ENCODE measurements around the gene SRPRA. TPM values are rescaled to one million over a fixed set of nuclear protein-coding genes. Genes with fewer than 3 reads are reported as not detected.
"Not testable (repeated sequence)": the region's sequence is repeated elsewhere in the genome, so short reads cannot be mapped to it uniquely, and the experiment has no call there.

Gene SRPRA
- total RNA-seq, 4 donors from 2014 or later = 64.9 to 90.0 (median 80.4) TPM

DNA sequence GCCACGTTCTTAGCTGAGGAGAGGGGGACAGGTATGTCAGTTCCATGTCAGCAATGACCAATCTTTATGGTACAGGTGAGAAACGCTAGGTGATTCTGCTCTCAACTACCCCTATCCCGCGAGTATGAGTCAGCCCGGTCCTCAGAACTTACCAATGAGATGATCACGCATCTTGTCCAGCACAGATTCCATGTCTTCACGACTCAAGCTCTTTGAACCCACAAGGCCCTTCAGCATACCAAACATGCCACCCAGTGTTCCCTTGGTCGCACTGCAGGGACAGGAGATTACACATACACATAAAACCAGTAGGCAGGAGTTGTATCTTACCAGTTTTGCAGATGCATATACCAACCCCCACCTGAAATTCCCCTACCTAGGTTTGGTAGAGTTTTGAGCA lies 2.9 kb downstream of the SRPRA start:
- Histone ChIP-seq H3K36me3 (peaks cover 0 to 64% (median 44%) of the 10 kb centered on the region in 3 donors), H3K27me3 (no peaks in the 10 kb centered on the region), H3K4me3 (no peak overlapping the region), H3K27ac (no peak overlapping the region), H3K4me1 (peaks cover 0 to 30% (median 16%) of the 10 kb centered on the region in 4 donors), H3K9me3 (no peaks in the 10 kb centered on the region)
- WGBS, 2 donors = 80 to 86% methylated on average over 8 of the region's 8 CpGs
- no peak for DNase-seq (ENCODE audit: low spot score in 2 of 2)
- TF ChIP-seq, protein P1, sequence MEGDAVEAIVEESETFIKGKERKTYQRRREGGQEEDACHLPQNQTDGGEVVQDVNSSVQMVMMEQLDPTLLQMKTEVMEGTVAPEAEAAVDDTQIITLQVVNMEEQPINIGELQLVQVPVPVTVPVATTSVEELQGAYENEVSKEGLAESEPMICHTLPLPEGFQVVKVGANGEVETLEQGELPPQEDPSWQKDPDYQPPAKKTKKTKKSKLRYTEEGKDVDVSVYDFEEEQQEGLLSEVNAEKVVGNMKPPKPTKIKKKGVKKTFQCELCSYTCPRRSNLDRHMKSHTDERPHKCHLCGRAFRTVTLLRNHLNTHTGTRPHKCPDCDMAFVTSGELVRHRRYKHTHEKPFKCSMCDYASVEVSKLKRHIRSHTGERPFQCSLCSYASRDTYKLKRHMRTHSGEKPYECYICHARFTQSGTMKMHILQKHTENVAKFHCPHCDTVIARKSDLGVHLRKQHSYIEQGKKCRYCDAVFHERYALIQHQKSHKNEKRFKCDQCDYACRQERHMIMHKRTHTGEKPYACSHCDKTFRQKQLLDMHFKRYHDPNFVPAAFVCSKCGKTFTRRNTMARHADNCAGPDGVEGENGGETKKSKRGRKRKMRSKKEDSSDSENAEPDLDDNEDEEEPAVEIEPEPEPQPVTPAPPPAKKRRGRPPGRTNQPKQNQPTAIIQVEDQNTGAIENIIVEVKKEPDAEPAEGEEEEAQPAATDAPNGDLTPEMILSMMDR (IDR thresholded peaks at IDR 0.05) = no peak
- TF ChIP-seq POLR2A (IDR thresholded peaks at IDR 0.05) (no peak), EP300 (IDR thresholded peaks at IDR 0.05) (no peak)

DNA sequence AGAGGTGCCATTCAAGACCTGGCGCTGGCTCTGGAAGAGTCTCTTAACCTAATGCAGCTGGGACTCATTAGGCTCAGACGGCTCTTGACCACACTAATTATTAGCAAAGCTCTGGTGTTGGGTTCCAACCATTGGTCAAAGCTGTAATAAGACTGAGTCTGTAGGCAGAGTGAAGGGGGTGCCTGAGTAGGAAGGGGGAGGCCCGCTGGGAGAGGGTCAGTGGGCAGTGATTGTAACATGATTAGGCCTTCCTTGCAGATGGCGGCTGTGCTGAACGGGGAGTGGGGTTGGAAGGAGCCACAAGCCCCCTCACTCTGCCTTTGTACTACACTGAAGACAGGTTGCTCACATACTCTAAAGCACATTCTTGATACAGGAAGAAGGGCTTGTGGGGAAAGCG lies 5.2 kb downstream of the SRPRA start:
- no peaks in the 10 kb centered on the region for H3K27me3 ChIP-seq
- DNase-seq (ENCODE audit: low spot score in 2 of 2) = no peak
- peaks cover 0 to 28% (median 9%) of the 10 kb centered on the region in 4 donors for H3K4me1 ChIP-seq
- no peak overlapping the region for H3K4me3 ChIP-seq
- TF ChIP-seq POLR2A (IDR thresholded peaks at IDR 0.05) = no peak
- peaks cover 0 to 77% (median 44%) of the 10 kb centered on the region in 3 donors for H3K36me3 ChIP-seq
- no peak overlapping the region for H3K27ac ChIP-seq
- WGBS, 2 donors = 61 to 77% methylated on average over 6 of the region's 6 CpGs
- no peaks in the 10 kb centered on the region for H3K9me3 ChIP-seq

DNA sequence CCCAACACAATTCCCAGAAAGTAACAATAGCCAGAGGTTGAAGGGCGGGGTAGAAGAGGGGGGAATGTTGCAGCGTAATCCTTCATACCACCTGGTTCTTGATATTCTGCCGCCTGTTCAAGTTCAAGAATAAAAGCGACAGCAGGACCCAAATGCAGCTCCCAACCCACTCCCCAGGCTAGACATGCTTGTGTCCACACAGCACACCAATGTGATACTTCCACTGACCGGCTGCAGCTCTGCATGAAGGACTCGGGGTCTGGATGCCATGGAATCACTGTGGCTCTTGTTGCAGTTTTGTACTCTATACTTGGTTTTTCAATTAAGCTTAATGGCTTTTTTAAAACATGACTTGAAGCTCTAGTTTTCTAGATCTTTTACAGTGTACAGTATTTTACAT lies 6.5 kb downstream of the SRPRA start:
- Histone ChIP-seq H3K9me3 (no peaks in the 10 kb centered on the region), H3K4me3 (no peak overlapping the region), H3K27me3 (no peaks in the 10 kb centered on the region), H3K4me1 (peaks cover 0 to 18% (median under 1%) of the 10 kb centered on the region in 4 donors), H3K27ac (no peak overlapping the region), H3K36me3 (peaks cover 0 to 88% (median 44%) of the 10 kb centered on the region in 3 donors)
- TF ChIP-seq EP300 (IDR thresholded peaks at IDR 0.05) (no peak), POLR2A (IDR thresholded peaks at IDR 0.05) (no peak)
- TF ChIP-seq, protein P1 (IDR thresholded peaks at IDR 0.05) = no peak
- WGBS, 2 donors = 91 to 97% methylated on average over 6 of the region's 6 CpGs
- DNase-seq (ENCODE audit: low spot score in 2 of 2) = no peak

DNA sequence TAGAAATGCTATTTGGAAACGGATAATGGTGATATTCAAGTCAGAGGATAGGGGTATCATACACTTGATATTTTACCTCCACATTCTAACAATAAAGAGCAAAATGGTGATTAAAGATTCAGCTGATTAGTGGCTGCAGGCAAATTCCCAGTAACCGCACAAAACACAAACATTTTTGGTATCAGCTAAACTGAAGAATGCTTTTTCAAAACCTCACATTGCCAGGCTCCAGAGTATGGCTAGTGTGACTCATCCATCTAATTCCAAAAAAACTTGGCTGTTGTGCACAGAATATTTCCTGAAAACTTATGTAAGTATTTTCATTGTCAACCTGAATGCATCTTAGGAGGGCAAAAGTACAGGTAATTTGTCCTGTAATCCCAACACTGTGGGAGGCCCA lies 10.9 kb downstream of the SRPRA start:
- H3K36me3 ChIP-seq = peaks cover 0 to 80% (median 2%) of the 10 kb centered on the region in 3 donors
- no peak overlapping the region for H3K27ac ChIP-seq
- H3K9me3 ChIP-seq = no peaks in the 10 kb centered on the region
- no peaks in the 10 kb centered on the region for H3K27me3 ChIP-seq
- 72 to 85% methylated on average over 2 of the region's 2 CpGs for WGBS, 2 donors
- no peak for TF ChIP-seq EP300 (IDR thresholded peaks at IDR 0.05)
- no peak for TF ChIP-seq POLR2A (IDR thresholded peaks at IDR 0.05)
- TF ChIP-seq, protein P1 (IDR thresholded peaks at IDR 0.05) = no peak
- DNase-seq (ENCODE audit: low spot score in 2 of 2) = no peak
- peaks cover 0 to 12% (median 0%) of the 10 kb centered on the region in 4 donors for H3K4me1 ChIP-seq
- no peak overlapping the region for H3K4me3 ChIP-seq

DNA sequence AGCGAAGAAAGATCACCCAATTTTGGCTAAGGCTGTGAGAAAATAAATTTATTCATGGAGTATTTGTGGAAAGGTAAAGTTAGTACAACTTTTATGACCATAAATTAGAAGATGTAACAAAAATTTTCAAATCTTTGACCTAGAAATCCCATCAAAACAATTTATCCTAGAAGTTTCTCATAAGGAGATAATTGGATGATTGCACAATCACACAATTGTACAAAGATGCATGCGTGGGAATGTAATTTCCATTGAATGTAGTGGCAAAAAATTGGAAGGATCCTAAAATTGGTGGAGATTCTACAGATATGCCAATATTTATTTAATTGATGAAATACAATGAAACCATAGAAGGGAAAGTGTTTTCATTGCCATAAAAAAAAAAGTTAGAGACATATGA lies 11.6 kb downstream of the SRPRA start:
- Histone ChIP-seq H3K27me3 (no peaks in the 10 kb centered on the region), H3K4me1 (peaks cover 0 to 12% (median 0%) of the 10 kb centered on the region in 4 donors), H3K4me3 (no peak overlapping the region), H3K36me3 (peaks cover 0 to 80% (median 0%) of the 10 kb centered on the region in 3 donors), H3K9me3 (no peaks in the 10 kb centered on the region), H3K27ac (no peak overlapping the region)
- no peak for DNase-seq (ENCODE audit: low spot score in 2 of 2)
- WGBS, 2 donors = 86 to 95% methylated on average over 2 of the region's 2 CpGs
- TF ChIP-seq, protein P1 (IDR thresholded peaks at IDR 0.05) = no peak
- no peak for TF ChIP-seq EP300 (IDR thresholded peaks at IDR 0.05)
- no peak for TF ChIP-seq POLR2A (IDR thresholded peaks at IDR 0.05)

DNA sequence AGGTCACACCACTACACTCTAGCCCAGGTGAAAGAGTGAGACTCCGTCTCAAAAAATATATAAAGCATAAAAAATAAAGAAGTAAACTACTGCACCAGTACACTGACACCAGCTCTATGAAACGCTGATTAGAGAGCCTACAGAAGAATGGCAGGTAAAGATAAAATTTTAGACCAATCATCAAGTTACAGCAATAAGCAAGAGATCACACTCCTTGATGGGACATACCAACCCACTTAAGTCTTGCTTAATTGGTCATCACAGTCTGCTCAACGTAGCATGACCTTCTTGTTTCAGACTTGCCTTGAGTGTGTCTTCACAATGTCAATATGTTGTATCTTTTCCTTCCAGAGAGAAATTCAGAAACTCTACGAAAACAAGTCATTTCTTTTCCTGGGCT lies 12.5 kb downstream of the SRPRA start:
- DNase-seq (ENCODE audit: low spot score in 2 of 2) = no peak
- Histone ChIP-seq H3K27me3 (no peaks in the 10 kb centered on the region), H3K4me3 (no peak overlapping the region), H3K4me1 (peaks cover 0 to 12% (median 0%) of the 10 kb centered on the region in 4 donors), H3K9me3 (no peaks in the 10 kb centered on the region), H3K36me3 (peaks cover 0 to 72% (median 0%) of the 10 kb centered on the region in 3 donors), H3K27ac (no peak overlapping the region)
- TF ChIP-seq, protein P1 (IDR thresholded peaks at IDR 0.05) = no peak
- TF ChIP-seq POLR2A (IDR thresholded peaks at IDR 0.05) (no peak), EP300 (IDR thresholded peaks at IDR 0.05) (no peak)
- 88 to 90% methylated on average over 4 of the region's 4 CpGs for WGBS, 2 donors

DNA sequence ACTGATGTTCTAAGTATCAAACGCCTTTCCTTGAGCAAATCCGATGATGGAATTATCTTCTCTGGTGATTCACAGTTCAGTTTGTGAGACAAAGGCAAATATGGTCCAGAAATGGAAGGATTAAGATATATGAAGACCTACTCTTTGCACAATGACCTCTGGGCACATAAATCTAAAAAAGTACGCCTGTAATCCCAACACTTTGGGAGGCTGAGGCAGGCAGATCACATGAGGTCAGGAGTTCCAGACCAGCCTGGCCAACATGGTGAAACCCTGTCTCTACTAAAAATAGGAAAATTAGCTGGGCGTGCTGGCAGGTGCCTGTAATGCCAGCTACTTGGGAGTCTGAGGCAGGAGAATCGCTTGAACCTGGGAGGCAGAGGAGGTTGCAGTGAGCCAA lies 13.2 kb downstream of the SRPRA start:
- H3K4me1 ChIP-seq; DNase-seq (ENCODE audit: low spot score in 2 of 2); H3K27me3 ChIP-seq; H3K27ac ChIP-seq; H3K9me3 ChIP-seq; H3K4me3 ChIP-seq: not testable (repeated sequence)
- 92 to 97% methylated on average over 5 of the region's 5 CpGs for WGBS, 2 donors
- peaks cover 0 to 69% (median 0%) of the 10 kb centered on the region in 3 donors for H3K36me3 ChIP-seq

All from tibial nerve (tissue), 4 donors.